GM12878 (cell line): ENCODE measurements around the gene SLC25A30. TPM values are rescaled to one million over a fixed set of nuclear protein-coding genes. Genes with fewer than 3 reads are reported as not detected.

Experiments
- ATF7 ChIP-seq: fragments of 450-650 bp; IDR thresholded peaks from 2 replicates; pipeline ENCODE4 v1.6.1; 2016; ENCODE audit warnings: low read depth, mild to moderate bottlenecking
- BHLHE40 ChIP-seq, 2 experiments: fragments of 450-650 bp in 1 of 2; IDR thresholded peaks; 2 replicates each; pipeline ENCODE4 v1.6.1; 2011 to 2017; ENCODE audit warnings: low read depth in 2 of 2, borderline replicate concordance in 1 of 2, improper control_type of control experiment in 1 of 2, low read length in 1 of 2, mild to moderate bottlenecking in 1 of 2
- DPF2 ChIP-seq: fragments of 450-650 bp; IDR thresholded peaks from 2 replicates; pipeline ENCODE4 v1.6.1; 2017; ENCODE audit warnings: mild to moderate bottlenecking
- EP300 ChIP-seq, 2 experiments: fragments of 150-350 bp in 1 of 2; IDR thresholded peaks; 2 replicates each; pipeline ENCODE4 v1.6.1; 2011 to 2012; ENCODE audit warnings: low read depth in 2 of 2, low read length in 2 of 2, borderline replicate concordance in 1 of 2, improper control_type of control experiment in 1 of 2, inconsistent platforms in 1 of 2; ENCODE audit not compliant: control insufficient read depth in 1 of 2
- GABPA ChIP-seq: IDR thresholded peaks from 2 replicates; pipeline ENCODE4 v1.6.1; 2014; ENCODE audit warnings: antibody characterized with exemption, low read depth, mild to moderate bottlenecking, inconsistent platforms
- IRF4 ChIP-seq: IDR thresholded peaks from 2 replicates; pipeline ENCODE4 v1.6.1; 2011; ENCODE audit warnings: low read depth, low read length
- MYB ChIP-seq: fragments of 150-350 bp; IDR thresholded peaks from 2 replicates; pipeline ENCODE4 v1.6.1; 2014; ENCODE audit warnings: mild to moderate bottlenecking, low read depth, low read length, borderline replicate concordance
- RUNX3 ChIP-seq: IDR thresholded peaks from 2 replicates; pipeline ENCODE4 v1.6.1; 2012; ENCODE audit warnings: low read length, inconsistent platforms
- SMC3 ChIP-seq: IDR thresholded peaks from 2 replicates; pipeline ENCODE4 v1.6.1; 2011; ENCODE audit warnings: low read length, improper control_type of control experiment, borderline replicate concordance
- STAT1 ChIP-seq: fragments of 450-650 bp; conservative IDR thresholded peaks from 2 replicates; pipeline ENCODE4 v1.6.1; 2014; ENCODE audit warnings: antibody characterized with exemption, mild to moderate bottlenecking
- WRNIP1 ChIP-seq: IDR thresholded peaks from 2 replicates; pipeline ENCODE4 v1.6.1; 2011; ENCODE audit warnings: low read depth, low read length, improper control_type of control experiment, borderline replicate concordance
- ZNF217 ChIP-seq: fragments of 450-650 bp; IDR thresholded peaks from 2 replicates; pipeline ENCODE4 v1.6.1; 2017; ENCODE audit warnings: antibody characterized with exemption, mild to moderate bottlenecking
- ZNF24 ChIP-seq: fragments of 450-650 bp; IDR thresholded peaks from 2 replicates; pipeline ENCODE4 v1.6.1; 2017; ENCODE audit warnings: antibody characterized with exemption, mild to moderate bottlenecking
- ZNF274 ChIP-seq: IDR thresholded peaks from one replicate; pipeline ENCODE4 v1.8.0; 2011; ENCODE audit not compliant: insufficient read length, insufficient read depth
- polyA plus RNA-seq, 11 experiments: library from polyadenylated mRNA; depleted of rRNA in 4 of 11; unstranded in 6 of 11; stranded (reverse) in 5 of 11; fragments of >200 nt; fragmentation: Nextera tagmentation in 4 of 11; fragmentation: Illumina TruSeq in 1 of 11; extraction: Ambion mirVana in 4 of 11; extraction: Trizol in 1 of 11; gene quantifications; 1 replicate in 1 of 11; 2 replicates in 10 of 11; pipeline versions ENCODE4 v1.2.1 to v1.2.3, GENCODE V29; 2011 to 2016; ENCODE audit warnings: inconsistent platforms in 2 of 11, missing spikeins in 2 of 11, low read depth in 1 of 11
- total RNA-seq, 4 experiments: library from RNA; depleted of rRNA in 3 of 4; stranded (reverse); fragments of >200 nt in 3 of 4; fragmentation: Illumina TruSeq in 1 of 4; extraction: Trizol in 1 of 4; gene quantifications; 2 replicates each; pipeline versions ENCODE4 v1.2.1 to v1.2.3, GENCODE V29; 2013 to 2021
- TF ChIP-seq, protein P1 (sequence below): IDR thresholded peaks from 2 replicates; pipeline ENCODE4 v1.6.1; 2011; ENCODE audit warnings: low read depth, low read length, improper control_type of control experiment, borderline replicate concordance
- TF ChIP-seq, protein P2 (sequence below): fragments of 450-650 bp; conservative IDR thresholded peaks from 2 replicates; pipeline ENCODE4 v1.6.1; 2017; ENCODE audit warnings: mild to moderate bottlenecking, moderate library complexity
- TF ChIP-seq, protein P3 (sequence below): IDR thresholded peaks from 2 replicates; pipeline ENCODE4 v1.6.1; 2011; ENCODE audit warnings: borderline replicate concordance, low read depth, mild to moderate bottlenecking, moderate library complexity, mixed read lengths, low read length; ENCODE audit not compliant: insufficient read depth; ENCODE audit errors: extremely low read length
- TF ChIP-seq, protein P4 (sequence below): IDR thresholded peaks from 2 replicates; pipeline ENCODE4 v1.6.1; 2012; ENCODE audit warnings: low read depth, low read length, improper control_type of control experiment
- TF ChIP-seq, protein P5 (sequence below): IDR thresholded peaks from 2 replicates; pipeline ENCODE4 v1.6.1; 2011; ENCODE audit warnings: borderline replicate concordance, low read depth, mild to moderate bottlenecking, moderate library complexity, low read length; ENCODE audit not compliant: insufficient read depth, poor library complexity, severe bottlenecking

SLC25A30 gene
- total and polyA plus RNA-seq, 10 of the 15 experiments (the other 5 are each of a cell fraction or from before 2014, with no cell fraction given), result 2.4 to 18.0 (median 8.9) TPM

DNA sequence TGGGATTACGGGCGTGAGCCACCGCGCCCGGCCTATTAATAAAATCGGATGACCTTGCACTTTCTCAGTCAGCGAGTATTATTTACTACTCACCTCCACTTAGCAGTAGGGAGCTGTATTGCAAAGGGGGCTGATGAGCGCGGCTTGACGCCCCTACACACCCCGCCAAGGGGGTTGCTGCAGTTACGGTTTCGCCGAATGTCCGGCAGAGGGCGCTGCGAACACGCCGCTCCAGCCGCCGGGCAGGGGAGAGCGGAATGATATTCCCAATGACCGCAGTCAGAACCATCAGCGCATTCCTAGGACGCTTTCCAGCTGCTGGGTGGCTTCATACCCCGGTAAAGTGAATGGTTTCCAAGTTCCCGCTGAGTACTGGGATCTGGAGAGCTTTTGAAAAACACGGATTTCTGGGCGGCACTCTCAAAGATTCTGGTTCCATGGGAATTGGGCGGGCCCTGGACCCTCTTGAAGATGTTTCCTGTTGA lies 47.2 kb downstream of the SLC25A30 start (continued):
- TF ChIP-seq MYB (no peak), DPF2 (no peak), STAT1 (no peak), RUNX3 (peak; percentile 20; the same call in 1 of the 2 replicates), GABPA (no peak), BHLHE40 (IDR thresholded peaks at IDR 0.05; ENCODE audit: borderline replicate concordance in 1 of 2, low read depth in 2 of 2, low read length in 1 of 2) (no peak), ATF7 (no peak), SMC3 (peak; percentile 58; the same call in 1 of the 2 replicates), IRF4 (no peak), ZNF274 (no peak), WRNIP1 (no peak), EP300 (IDR thresholded peaks at IDR 0.05; ENCODE audit: borderline replicate concordance in 1 of 2, control insufficient read depth in 1 of 2, low read depth in 2 of 2, low read length in 2 of 2) (no peak), ZNF24 (no peak), ZNF217 (no peak)
- TF ChIP-seq, protein P1, sequence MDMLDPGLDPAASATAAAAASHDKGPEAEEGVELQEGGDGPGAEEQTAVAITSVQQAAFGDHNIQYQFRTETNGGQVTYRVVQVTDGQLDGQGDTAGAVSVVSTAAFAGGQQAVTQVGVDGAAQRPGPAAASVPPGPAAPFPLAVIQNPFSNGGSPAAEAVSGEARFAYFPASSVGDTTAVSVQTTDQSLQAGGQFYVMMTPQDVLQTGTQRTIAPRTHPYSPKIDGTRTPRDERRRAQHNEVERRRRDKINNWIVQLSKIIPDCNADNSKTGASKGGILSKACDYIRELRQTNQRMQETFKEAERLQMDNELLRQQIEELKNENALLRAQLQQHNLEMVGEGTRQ, result no peak
- TF ChIP-seq, protein P2, sequence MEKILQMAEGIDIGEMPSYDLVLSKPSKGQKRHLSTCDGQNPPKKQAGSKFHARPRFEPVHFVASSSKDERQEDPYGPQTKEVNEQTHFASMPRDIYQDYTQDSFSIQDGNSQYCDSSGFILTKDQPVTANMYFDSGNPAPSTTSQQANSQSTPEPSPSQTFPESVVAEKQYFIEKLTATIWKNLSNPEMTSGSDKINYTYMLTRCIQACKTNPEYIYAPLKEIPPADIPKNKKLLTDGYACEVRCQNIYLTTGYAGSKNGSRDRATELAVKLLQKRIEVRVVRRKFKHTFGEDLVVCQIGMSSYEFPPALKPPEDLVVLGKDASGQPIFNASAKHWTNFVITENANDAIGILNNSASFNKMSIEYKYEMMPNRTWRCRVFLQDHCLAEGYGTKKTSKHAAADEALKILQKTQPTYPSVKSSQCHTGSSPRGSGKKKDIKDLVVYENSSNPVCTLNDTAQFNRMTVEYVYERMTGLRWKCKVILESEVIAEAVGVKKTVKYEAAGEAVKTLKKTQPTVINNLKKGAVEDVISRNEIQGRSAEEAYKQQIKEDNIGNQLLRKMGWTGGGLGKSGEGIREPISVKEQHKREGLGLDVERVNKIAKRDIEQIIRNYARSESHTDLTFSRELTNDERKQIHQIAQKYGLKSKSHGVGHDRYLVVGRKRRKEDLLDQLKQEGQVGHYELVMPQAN, result no peak
- TF ChIP-seq, protein P3, sequence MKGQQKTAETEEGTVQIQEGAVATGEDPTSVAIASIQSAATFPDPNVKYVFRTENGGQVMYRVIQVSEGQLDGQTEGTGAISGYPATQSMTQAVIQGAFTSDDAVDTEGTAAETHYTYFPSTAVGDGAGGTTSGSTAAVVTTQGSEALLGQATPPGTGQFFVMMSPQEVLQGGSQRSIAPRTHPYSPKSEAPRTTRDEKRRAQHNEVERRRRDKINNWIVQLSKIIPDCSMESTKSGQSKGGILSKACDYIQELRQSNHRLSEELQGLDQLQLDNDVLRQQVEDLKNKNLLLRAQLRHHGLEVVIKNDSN, result no peak
- TF ChIP-seq, protein P4, sequence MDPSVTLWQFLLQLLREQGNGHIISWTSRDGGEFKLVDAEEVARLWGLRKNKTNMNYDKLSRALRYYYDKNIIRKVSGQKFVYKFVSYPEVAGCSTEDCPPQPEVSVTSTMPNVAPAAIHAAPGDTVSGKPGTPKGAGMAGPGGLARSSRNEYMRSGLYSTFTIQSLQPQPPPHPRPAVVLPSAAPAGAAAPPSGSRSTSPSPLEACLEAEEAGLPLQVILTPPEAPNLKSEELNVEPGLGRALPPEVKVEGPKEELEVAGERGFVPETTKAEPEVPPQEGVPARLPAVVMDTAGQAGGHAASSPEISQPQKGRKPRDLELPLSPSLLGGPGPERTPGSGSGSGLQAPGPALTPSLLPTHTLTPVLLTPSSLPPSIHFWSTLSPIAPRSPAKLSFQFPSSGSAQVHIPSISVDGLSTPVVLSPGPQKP, result no peak
- TF ChIP-seq, protein P5, sequence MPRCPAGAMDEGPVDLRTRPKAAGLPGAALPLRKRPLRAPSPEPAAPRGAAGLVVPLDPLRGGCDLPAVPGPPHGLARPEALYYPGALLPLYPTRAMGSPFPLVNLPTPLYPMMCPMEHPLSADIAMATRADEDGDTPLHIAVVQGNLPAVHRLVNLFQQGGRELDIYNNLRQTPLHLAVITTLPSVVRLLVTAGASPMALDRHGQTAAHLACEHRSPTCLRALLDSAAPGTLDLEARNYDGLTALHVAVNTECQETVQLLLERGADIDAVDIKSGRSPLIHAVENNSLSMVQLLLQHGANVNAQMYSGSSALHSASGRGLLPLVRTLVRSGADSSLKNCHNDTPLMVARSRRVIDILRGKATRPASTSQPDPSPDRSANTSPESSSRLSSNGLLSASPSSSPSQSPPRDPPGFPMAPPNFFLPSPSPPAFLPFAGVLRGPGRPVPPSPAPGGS, result no peak
